Mucosa of rectum (tissue), 2 donors: Measurements from ENCODE around the gene SPDYE3.
"Not testable (repeated sequence)": the region's sequence is repeated elsewhere in the genome, so short reads cannot be mapped to it uniquely, and the experiment has no call there.

Source experiments
- H3K27ac ChIP-seq, 2 donors: one replicate each; pipeline ENCODE4 v1.7.0; 2013; ENCODE audit warnings: inconsistent platforms in 2 of 2, low read depth in 2 of 2, low read length in 2 of 2
- H3K27me3 ChIP-seq, 2 donors: one replicate each; pipeline ENCODE4 v1.7.0; 2013; ENCODE audit warnings: low read length in 2 of 2; ENCODE audit not compliant: control insufficient read depth in 2 of 2, insufficient read depth in 2 of 2
- H3K36me3 ChIP-seq, 2 donors: one replicate each; pipeline ENCODE4 v1.7.0; 2013; ENCODE audit warnings: low read length in 2 of 2; ENCODE audit not compliant: control insufficient read depth in 2 of 2, insufficient read depth in 2 of 2
- H3K4me1 ChIP-seq, 2 donors: one replicate each; pipeline ENCODE4 v1.7.0; 2013; ENCODE audit warnings: low read length in 2 of 2, mild to moderate bottlenecking in 1 of 2; ENCODE audit not compliant: control insufficient read depth in 2 of 2, insufficient read depth in 2 of 2
- H3K4me3 ChIP-seq, 2 donors: one replicate each; pipeline ENCODE4 v1.7.0; 2013; ENCODE audit warnings: low read length in 2 of 2
- H3K9ac ChIP-seq, 2 donors: one replicate each; pipeline ENCODE4 v1.7.0; 2013; ENCODE audit warnings: low read length in 2 of 2, low read depth in 1 of 2, mild to moderate bottlenecking in 1 of 2
- H3K9me3 ChIP-seq, 2 donors: one replicate each; pipeline ENCODE4 v1.7.0; 2013; ENCODE audit warnings: low read length in 2 of 2; ENCODE audit not compliant: control insufficient read depth in 2 of 2
- donor health status: healthy.
- donor health status: Normal muscosa, but diverticular disease.

Gene SPDYE3

DNA sequence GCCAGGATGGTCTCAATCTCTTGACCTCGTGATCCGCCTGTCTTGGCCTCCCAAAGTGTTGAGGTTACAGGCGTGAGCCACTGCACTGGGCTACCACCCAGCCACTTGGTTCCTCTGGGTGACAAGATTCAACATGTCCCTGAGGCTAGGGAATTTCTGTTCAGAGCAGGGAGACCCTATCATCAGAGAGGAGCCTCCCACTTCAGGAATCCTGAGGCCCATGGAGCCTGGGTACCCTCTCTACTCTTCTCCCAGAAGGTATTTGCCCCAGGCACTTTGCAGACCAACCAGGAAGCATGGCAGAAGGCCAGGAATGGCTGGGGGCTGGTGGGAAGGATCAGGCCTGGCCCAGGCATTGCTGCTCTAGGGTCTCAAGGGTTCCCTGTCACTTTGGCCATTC lies 19.2 kb upstream of the SPDYE3 start:
- not testable (repeated sequence) for H3K9ac ChIP-seq, H3K4me3 ChIP-seq, H3K4me1 ChIP-seq, H3K36me3 ChIP-seq, H3K27me3 ChIP-seq, H3K27ac ChIP-seq, H3K9me3 ChIP-seq

DNA sequence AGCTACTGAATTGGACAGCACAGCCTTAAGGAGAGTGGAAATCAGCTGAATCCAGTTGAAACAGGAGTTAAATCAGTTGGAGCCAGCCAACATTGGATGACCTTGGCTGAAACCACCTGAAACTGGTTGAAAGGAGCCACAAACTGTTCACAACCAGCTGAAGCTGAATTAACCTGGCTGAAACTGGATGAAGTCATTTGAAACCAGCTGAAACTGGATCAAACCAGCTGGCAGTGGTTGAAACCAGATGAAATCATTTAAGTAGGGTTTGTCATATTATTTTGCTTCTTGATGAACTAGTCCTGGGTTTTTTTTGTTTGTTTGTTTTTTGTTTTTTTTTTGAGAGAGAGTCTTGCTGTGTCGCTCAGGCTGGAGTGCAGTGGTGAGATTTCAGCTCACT lies 15.3 kb upstream of the SPDYE3 start:
- not testable (repeated sequence) for H3K27ac ChIP-seq, H3K4me3 ChIP-seq, H3K9ac ChIP-seq, H3K27me3 ChIP-seq, H3K36me3 ChIP-seq, H3K4me1 ChIP-seq, H3K9me3 ChIP-seq

DNA sequence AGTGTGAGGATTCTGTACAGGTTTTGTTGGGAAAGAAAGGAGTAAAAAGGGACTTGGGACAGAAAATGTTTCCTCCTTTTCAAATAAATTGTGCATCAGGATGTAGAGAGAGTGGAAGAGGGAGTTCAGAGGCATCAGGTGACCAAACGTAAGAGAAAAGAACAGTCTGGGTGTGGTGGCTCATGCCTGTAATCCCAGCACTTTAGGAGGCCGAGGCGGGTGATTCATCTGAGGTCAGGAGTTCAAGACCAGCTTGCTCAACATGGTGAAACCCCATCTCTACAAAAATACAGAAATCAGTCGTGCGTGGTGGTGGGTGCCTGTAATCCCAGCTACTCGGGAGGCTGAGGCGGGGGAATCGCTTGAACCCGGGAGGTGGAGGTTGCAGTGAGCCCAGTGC lies 12.2 kb upstream of the SPDYE3 start:
- not testable (repeated sequence) for H3K9me3 ChIP-seq, H3K27me3 ChIP-seq, H3K4me3 ChIP-seq, H3K4me1 ChIP-seq, H3K36me3 ChIP-seq, H3K27ac ChIP-seq, H3K9ac ChIP-seq

DNA sequence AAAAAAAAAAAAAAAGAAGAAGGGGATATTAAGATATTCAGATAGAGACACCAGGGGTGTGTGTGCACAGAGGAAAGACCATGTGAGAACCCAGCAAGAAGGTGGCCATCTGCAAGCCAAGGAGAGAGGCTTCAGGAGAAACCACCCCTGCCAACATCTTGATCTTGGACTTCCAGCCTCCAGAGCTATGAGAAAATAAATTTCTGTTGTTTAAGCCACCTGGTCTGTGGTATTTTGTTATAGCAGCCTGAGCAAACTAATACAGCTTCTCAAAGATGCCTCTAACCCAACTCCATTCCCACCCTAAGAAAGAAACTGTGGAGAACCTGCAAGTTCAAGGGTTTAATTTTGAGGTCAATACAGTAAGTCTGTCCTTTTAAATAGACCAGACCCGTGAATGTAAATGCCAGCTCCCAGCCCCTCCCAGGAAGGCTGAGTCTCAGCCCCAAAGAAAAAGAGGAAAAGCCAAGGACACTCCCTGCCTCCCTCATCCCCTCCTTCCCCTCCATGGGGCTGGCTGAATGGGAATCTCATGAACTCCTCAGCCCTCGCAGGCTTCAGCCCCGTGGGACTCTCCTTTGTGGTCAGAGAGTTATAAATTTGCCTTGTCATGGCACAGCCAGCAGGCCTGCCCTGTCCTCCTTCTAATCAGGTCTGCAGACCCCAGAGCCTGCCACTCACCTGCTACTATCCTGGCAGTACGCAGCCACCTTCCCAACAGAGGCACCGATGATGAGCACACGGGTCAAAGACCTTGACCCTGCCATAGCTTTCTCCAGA lies 9.5 kb upstream of the SPDYE3 start:
- H3K36me3 ChIP-seq, H3K4me1 ChIP-seq, H3K4me3 ChIP-seq, H3K9me3 ChIP-seq, H3K9ac ChIP-seq, H3K27me3 ChIP-seq, H3K27ac ChIP-seq: not testable (repeated sequence)

DNA sequence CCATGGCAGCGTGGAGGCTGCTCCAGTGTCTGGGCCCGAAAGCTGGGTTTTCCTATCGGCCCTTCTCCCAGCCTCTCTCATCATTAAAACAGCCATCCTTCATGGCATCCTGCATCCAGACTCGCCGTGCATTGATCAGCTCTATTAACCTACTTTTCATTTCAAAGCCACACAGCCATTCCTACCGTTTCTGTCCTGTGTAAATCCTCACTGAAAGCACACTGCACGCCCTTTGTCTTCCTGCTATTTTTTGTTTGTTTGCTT lies 8.9 kb upstream of the SPDYE3 start:
- H3K4me3 ChIP-seq, H3K27me3 ChIP-seq, H3K4me1 ChIP-seq, H3K36me3 ChIP-seq, H3K27ac ChIP-seq, H3K9ac ChIP-seq, H3K9me3 ChIP-seq: not testable (repeated sequence)

DNA sequence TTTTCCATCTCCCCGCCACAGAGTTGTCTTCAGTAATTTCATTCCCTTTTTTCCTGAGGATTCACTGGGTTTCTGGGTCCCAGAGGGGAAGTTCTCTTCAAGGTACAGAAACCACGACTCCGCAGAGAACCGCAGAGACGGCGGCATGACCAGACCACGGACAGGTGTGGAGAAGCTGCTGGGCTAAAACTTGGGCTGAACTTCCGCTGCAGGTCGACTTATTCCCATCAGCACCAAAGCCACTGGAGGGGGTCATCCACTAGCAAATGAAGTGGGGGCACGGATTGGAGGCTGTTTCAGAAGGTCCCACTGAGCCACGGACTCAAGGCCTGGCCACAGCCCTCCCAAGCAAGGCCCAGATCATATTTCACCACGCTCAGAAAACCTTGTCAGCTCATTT lies 3.0 kb upstream of the SPDYE3 start:
- H3K4me1 ChIP-seq, H3K9me3 ChIP-seq, H3K9ac ChIP-seq, H3K4me3 ChIP-seq, H3K27ac ChIP-seq, H3K27me3 ChIP-seq, H3K36me3 ChIP-seq: not testable (repeated sequence)

DNA sequence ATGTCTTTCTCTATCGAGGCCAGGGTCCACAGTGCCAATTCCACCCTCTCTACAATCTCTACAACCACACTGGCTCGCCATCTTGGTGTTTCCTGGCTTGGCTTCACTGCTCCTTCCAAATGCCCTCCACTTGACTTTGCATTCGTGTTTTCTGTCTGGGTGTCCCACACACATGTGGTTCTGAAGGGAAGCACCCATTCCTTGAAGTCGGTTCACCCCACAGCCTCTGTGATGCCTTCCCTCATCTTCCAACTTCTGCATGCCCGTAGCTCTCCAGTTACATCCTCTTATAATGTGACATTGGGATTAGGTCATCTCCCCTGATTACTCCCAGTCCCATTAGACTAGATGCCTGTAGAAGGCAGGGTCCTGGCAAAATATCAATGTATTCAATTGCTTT lies 10.8 kb downstream of the SPDYE3 start:
- not testable (repeated sequence) for H3K36me3 ChIP-seq, H3K9me3 ChIP-seq, H3K27ac ChIP-seq, H3K9ac ChIP-seq, H3K4me3 ChIP-seq, H3K4me1 ChIP-seq, H3K27me3 ChIP-seq

DNA sequence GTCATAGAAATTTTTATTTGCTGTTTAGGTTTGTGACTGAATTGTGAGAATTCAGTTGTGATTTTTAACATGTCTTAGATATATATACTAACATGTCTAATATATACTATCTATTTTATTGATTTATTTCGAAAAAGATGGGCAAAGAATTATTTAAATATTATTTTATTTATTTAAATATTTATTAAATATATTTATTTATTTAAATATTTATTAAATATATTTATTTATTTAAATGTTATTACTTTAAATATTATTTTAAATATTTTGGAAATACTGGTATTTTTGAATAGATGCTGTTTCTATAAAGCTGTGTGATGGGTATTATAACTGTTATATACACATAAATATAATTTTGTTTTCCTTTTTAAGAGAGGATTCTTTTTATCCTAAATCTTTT lies 14.1 kb downstream of the SPDYE3 start:
- H3K4me3 ChIP-seq, H3K9ac ChIP-seq, H3K27ac ChIP-seq, H3K9me3 ChIP-seq, H3K36me3 ChIP-seq, H3K27me3 ChIP-seq, H3K4me1 ChIP-seq: not testable (repeated sequence)

DNA sequence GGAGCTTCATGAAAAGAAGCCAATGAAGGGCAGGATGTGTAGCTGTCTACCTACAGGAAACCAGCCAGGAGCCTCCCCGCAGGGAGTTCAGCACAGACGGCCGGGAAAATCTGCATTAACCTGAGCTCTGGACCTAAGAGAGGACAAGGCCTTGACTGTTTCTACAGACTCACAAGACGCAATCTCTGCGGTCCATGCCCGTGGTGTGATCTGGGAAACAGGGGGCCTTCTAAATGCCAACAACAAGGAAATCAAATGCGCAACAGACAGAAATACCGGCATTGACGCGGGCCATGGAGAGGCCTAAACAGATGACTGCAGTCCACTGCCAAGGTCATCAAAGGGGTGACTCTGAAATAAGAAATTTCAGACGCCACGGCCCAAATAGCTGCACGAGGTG lies 16.7 kb downstream of the SPDYE3 start:
- not testable (repeated sequence) for H3K9me3 ChIP-seq, H3K36me3 ChIP-seq, H3K27ac ChIP-seq, H3K27me3 ChIP-seq, H3K9ac ChIP-seq, H3K4me1 ChIP-seq, H3K4me3 ChIP-seq

DNA sequence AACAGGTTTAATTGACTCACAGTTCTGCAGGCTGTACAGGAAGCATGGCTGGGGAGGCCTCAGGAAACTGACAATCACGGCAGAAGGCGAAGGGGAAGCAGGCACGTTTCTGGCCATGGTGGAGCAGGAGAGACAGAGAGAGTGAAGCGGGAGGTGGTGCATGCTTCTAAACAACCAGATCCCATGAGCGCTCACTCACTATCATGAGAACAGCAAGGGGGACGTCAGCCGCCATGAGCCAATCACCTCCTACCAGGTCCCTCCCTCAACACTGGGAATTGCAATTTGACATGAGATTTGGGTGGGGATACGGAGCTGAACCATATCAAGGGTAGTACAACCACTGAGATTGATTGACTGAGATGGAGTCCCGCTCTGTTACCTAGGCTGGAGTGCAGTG lies 18.2 kb downstream of the SPDYE3 start:
- H3K4me1 ChIP-seq, H3K4me3 ChIP-seq, H3K9me3 ChIP-seq, H3K27me3 ChIP-seq, H3K9ac ChIP-seq, H3K27ac ChIP-seq, H3K36me3 ChIP-seq: not testable (repeated sequence)

DNA sequence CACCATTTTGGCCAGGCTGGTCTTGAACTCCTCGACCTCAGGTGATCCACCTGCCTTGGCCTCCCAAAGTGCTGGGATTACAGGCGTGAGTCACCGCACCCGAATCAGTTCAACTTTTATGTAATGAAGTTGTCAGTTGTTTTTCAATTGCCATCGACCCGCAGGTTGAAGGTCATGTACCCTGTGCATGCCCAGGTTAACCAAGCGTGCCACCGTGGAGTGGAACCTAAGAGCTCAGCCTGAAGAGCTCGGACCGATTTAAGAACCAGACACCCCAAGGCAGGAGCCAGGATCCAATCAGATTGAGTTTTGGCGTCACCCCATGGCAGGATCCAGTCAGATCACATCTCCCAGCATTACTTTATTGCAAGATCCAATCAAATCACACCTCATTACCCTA lies 19.4 kb downstream of the SPDYE3 start:
- not testable (repeated sequence) for H3K9ac ChIP-seq, H3K27me3 ChIP-seq, H3K9me3 ChIP-seq, H3K36me3 ChIP-seq, H3K27ac ChIP-seq, H3K4me3 ChIP-seq, H3K4me1 ChIP-seq
